HT-29 (cell line): ENCODE measurements around the gene RIMOC1. TPM values are rescaled to one million over a fixed set of nuclear protein-coding genes. Genes with fewer than 3 reads are reported as not detected.

Source experiments
- total RNA-seq: library from RNA; depleted of rRNA; stranded (reverse); fragments of >200 nt; shearing (Covaris generic); gene quantifications from 2 replicates; pipeline ENCODE4 v1.2.3, GENCODE V29; 2014; rRNA removed

The RIMOC1 gene
- total RNA-seq, 1 experiment from 2014 or later, result 6.3 TPM

Other genes starting within 250 kb of the RIMOC1 start
- 0.16 and 0.56 TPM in 2 replicates for gene OXCT1, start 33.9 kb upstream of the RIMOC1 start, total RNA-seq
- 6.2 and 7.5 TPM in 2 replicates for gene FBXO4, start 20.9 kb downstream of the RIMOC1 start, total RNA-seq